Loucy (cell line): Measurements from ENCODE around the gene MAST4.

Experiments
- H2AFZ ChIP-seq: fragments of 200-600 bp; sonication (generic); 2 replicates; pipeline ENCODE4 v1.6.0; 2016; ENCODE audit warnings: antibody characterized with exemption, mild to moderate bottlenecking, low read length, moderate library complexity
- H3F3A ChIP-seq: fragments of 200-600 bp; 2 replicates; pipeline ENCODE4 v1.6.0; 2016; ENCODE audit warnings: antibody characterized with exemption, low read depth, mild to moderate bottlenecking
- H3K27me3 ChIP-seq: fragments of 200-600 bp; sonication (generic); 2 replicates; pipeline ENCODE4 v1.6.1; 2014; ENCODE audit warnings: low read length, mild to moderate bottlenecking; ENCODE audit not compliant: insufficient read depth, poor library complexity, severe bottlenecking
- H3K36me3 ChIP-seq: fragments of 200-600 bp; sonication (generic); 2 replicates; pipeline ENCODE4 v1.6.1; 2016; ENCODE audit warnings: low read length; ENCODE audit not compliant: insufficient read depth
- H3K4me1 ChIP-seq: fragments of 200-600 bp; sonication (generic); 2 replicates; pipeline ENCODE4 v1.5.1; 2014; ENCODE audit warnings: low read length, mild to moderate bottlenecking; ENCODE audit not compliant: insufficient read depth, poor library complexity, severe bottlenecking
- H3K4me2 ChIP-seq: fragments of 200-600 bp; sonication (generic); 2 replicates; pipeline ENCODE4 v1.6.0; 2014; ENCODE audit warnings: antibody characterized with exemption, low read length, low read depth, mild to moderate bottlenecking; ENCODE audit not compliant: poor library complexity, severe bottlenecking
- H3K4me3 ChIP-seq: fragments of 200-600 bp; sonication (generic); 2 replicates; pipeline ENCODE4 v1.5.1; 2014; ENCODE audit warnings: low read length, mild to moderate bottlenecking, mixed read lengths; ENCODE audit not compliant: poor library complexity, severe bottlenecking
- H3K79me2 ChIP-seq: fragments of 200-600 bp; sonication (generic); 2 replicates; pipeline ENCODE4 v1.6.1; 2014; ENCODE audit warnings: low read length; ENCODE audit not compliant: insufficient read depth
- H3K9ac ChIP-seq: fragments of 200-600 bp; sonication (generic); 2 replicates; pipeline ENCODE4 v1.6.0; 2014; ENCODE audit warnings: mild to moderate bottlenecking, low read depth, low read length, moderate library complexity; ENCODE audit not compliant: poor library complexity, severe bottlenecking
- H3K9me2 ChIP-seq: fragments of 200-600 bp; sonication (generic); replicated peaks from 2 replicates; pipeline ENCODE4 v1.6.1; 2016; ENCODE audit warnings: low read depth, low read length, mixed read lengths
- H3K9me3 ChIP-seq: fragments of 200-600 bp; sonication (generic); 2 replicates; pipeline ENCODE4 v1.6.1; 2014; ENCODE audit warnings: mild to moderate bottlenecking, antibody characterized with exemption, low read length, low read depth; ENCODE audit not compliant: insufficient read depth
- H4K20me1 ChIP-seq: fragments of 200-600 bp; sonication (generic); 2 replicates; pipeline ENCODE4 v1.6.0; 2014; ENCODE audit warnings: antibody characterized with exemption, low read length, mild to moderate bottlenecking; ENCODE audit not compliant: insufficient read depth, poor library complexity, severe bottlenecking
- CTCF ChIP-seq: fragments of 200-600 bp; sonication (generic); conservative IDR thresholded peaks from 2 replicates; pipeline ENCODE4 v1.5.1; 2014; ENCODE audit warnings: mild to moderate bottlenecking, antibody characterized with exemption, low read length
- EZH2phosphoT487 ChIP-seq: fragments of 200-600 bp; IDR thresholded peaks from 2 replicates; pipeline ENCODE4 v1.6.1; 2018; ENCODE audit warnings: antibody characterized with exemption, mild to moderate bottlenecking, moderate library complexity, borderline replicate concordance

The MAST4 gene

GRCh38 chr5:66982470-66982869 is 386.3 kb downstream of the MAST4 start:
- H3K4me1 ChIP-seq: peaks cover 9% of the 10 kb centered on the region
- H3K36me3 ChIP-seq: no peaks in the 10 kb centered on the region
- no peaks in the 10 kb centered on the region for H3F3A ChIP-seq
- no peaks in the 10 kb centered on the region for H3K9me3 ChIP-seq
- H3K9me2 ChIP-seq: no peaks in the 10 kb centered on the region
- no peaks in the 10 kb centered on the region for H3K27me3 ChIP-seq
- TF ChIP-seq EZH2phosphoT487 (no peak), CTCF (no peak)
- H2AFZ ChIP-seq: no peak overlapping the region
- no peaks in the 10 kb centered on the region for H4K20me1 ChIP-seq
- H3K79me2 ChIP-seq: no peaks in the 10 kb centered on the region
- H3K4me3 ChIP-seq: no peak overlapping the region
- H3K4me2 ChIP-seq: no peak overlapping the region
- H3K9ac ChIP-seq: no peak overlapping the region

- Histone ChIP-seq H3K79me2 (no peaks in the 10 kb centered on the region), H3K9me3 (no peaks in the 10 kb centered on the region), H4K20me1 (no peaks in the 10 kb centered on the region), H3K4me1 (peaks cover 19% of the 10 kb centered on the region), H3K27me3 (no peaks in the 10 kb centered on the region), H3K9ac (no peak overlapping the region), H2AFZ (no peak overlapping the region), H3K4me2 (no peak overlapping the region), H3K36me3 (no peaks in the 10 kb centered on the region), H3K9me2 (no peaks in the 10 kb centered on the region), H3K4me3 (no peak overlapping the region), H3F3A (no peaks in the 10 kb centered on the region)
- TF ChIP-seq EZH2phosphoT487 (no peak), CTCF (no peak)
These were observed 389.2 kb downstream of the MAST4 start for GRCh38 chr5:66985417-66985816.

- Histone ChIP-seq H3K4me1 (peaks cover 20% of the 10 kb centered on the region), H3K9me2 (no peaks in the 10 kb centered on the region)
- no peak for TF ChIP-seq CTCF
- TF ChIP-seq EZH2phosphoT487: no peak
These were observed 389.8 kb downstream of the MAST4 start for GRCh38 chr5:66986009-66986408.

More at GRCh38 chr5:66986009-66986408, 389.8 kb downstream of the MAST4 start:
- H3K4me2 ChIP-seq: no peak overlapping the region
- H3K9me3 ChIP-seq: no peaks in the 10 kb centered on the region
- no peak overlapping the region for H3K9ac ChIP-seq
- H3K79me2 ChIP-seq: no peaks in the 10 kb centered on the region
- H4K20me1 ChIP-seq: no peaks in the 10 kb centered on the region
- H2AFZ ChIP-seq: no peak overlapping the region
- H3K27me3 ChIP-seq: no peaks in the 10 kb centered on the region
- H3K4me3 ChIP-seq: no peak overlapping the region
- no peaks in the 10 kb centered on the region for H3K36me3 ChIP-seq
- no peaks in the 10 kb centered on the region for H3F3A ChIP-seq
